ENCODE results near the gene CASP2.

Gene CASP2

DNA sequence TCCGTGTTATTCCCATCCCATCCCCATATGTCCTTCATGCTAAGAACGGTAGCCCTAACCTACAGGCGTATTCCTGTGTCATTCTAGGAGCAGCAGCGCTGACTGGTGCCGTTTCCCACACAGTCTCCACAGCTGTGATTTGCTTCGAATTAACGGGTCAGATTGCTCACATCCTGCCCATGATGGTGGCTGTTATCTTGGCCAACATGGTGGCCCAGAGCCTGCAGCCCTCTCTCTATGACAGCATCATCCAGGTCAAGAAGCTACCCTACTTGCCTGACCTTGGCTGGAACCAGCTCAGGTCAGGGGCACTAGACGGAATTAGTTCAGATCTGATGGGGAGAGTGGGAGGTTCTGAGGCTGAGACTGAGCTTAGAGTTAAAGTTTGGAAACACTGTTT lies 53.7 kb downstream of the CASP2 start:
- no peak for DNase-seq

DNA sequence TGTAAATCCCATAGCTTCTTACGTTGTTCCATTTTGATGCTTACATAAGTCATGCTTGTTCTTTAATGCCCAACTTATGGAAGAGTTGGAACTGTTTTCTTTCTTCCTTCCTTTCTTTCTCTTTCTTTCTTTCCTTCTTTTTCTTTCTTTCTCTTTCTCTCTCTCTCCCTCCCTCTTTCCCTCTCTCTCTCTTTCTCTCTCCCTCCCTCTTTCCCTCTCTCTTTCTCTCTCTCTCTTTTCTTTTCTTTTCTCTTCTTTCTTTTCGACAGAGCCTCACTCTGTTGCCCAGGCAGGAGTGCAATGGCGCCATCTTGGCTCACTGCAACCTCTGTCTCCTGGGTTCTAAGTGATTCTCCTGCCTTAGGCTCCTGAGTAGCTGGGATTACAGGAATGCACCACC lies 55.4 kb downstream of the CASP2 start:
- no peak for DNase-seq

DNA sequence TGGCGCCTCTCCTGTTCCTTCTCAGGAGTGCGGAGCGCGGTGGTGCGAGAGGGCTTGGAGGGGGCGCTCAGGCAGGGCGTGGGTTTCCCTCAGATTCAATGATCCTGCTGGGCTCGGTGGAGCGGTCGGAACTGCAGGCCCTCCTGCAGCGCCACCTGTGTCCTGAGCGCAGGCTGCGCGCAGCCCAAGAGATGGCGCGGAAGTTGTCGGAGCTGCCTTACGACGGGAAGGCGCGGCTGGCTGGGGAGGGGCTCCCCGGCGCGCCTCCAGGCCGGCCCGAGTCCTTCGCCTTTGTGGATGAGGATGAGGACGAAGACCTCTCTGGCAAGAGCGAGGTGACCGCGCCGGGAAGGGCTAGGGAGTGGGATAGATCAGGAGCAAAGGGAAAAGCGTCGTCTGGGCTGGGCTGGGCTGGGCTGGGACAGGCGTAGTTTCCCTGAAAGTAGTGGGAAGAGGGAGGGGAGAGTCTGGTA lies 57.3 kb downstream of the CASP2 start:
- no peak for DNase-seq

DNA sequence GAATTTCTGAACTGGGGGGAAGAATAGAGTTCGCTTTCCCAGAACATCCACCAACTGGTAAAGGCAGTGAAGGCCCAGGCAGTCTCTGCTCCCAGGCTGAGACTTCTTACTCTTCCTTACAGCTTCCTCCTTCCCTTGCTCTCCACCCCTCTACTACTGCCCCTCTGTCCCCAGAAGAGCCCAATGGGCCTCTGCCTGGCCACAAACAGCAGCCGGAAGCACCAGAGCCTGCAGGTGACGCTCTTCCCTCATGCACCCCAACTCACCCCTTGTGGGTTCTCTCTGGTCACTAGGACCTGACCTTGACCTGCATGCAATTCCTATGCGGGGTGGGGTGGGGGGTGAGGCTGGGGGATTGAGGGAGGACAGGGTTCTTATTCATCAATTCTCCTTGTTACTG lies 57.9 kb downstream of the CASP2 start:
- DNase-seq = no peak

DNA sequence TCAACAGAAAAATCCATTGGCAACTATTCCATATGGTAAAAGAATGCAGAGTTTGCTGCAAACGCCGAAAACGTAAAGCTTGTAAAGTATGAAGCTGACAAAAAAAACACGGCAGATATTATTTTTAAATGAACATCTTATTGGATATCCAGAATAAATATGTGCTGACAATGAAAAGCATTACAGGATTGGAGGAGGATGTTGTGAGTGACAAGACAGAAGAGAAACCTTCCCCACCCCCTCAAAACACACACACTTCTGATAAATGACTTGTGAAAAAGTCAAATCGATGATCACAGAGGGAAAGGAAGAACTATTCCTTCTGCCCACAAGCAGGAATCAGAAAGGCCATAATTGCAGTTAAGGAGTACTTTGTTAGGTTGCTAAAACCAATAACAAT lies 59.8 kb downstream of the CASP2 start:
- DNase-seq = no peak

DNA sequence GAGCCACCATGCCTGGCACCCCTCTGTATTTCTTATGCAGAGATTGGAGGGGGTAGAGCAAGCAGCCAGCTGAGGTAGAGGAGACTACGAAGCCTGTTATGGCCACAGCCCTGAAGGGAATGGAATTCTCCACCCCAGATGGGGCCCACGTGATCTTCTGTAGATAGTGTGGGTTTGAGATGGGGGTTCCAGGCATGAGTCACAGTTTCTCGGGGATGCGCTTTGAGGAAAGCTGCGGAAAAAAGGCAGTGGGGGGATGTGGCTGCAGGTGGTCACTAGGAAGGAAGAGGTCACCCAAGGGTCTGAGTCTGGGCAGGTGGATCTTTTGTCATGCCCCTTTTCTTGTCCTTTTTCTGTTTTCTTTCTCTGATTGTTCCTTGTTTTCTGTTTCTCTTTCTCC lies 62.9 kb downstream of the CASP2 start:
- DNase-seq = no peak

DNA sequence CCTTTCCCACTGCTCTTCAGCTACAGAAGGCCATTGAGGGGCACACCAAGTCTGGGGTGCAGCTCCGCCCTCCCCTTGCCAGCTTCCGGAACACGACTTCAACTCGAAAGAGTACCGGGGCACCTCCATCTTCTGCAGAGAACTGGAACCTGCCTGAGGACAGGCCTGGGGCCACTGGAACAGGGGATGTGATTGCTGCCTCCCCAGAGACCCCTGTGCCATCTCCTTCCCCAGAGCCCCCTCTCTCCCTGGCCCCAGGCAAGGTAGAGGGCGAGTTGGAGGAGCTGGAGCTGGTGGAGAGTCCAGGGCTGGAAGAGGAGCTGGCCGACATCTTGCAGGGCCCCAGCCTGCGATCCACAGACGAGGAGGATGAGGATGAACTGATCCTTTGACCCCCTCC lies 63.4 kb downstream of the CASP2 start:
- DNase-seq = no peak

DNA sequence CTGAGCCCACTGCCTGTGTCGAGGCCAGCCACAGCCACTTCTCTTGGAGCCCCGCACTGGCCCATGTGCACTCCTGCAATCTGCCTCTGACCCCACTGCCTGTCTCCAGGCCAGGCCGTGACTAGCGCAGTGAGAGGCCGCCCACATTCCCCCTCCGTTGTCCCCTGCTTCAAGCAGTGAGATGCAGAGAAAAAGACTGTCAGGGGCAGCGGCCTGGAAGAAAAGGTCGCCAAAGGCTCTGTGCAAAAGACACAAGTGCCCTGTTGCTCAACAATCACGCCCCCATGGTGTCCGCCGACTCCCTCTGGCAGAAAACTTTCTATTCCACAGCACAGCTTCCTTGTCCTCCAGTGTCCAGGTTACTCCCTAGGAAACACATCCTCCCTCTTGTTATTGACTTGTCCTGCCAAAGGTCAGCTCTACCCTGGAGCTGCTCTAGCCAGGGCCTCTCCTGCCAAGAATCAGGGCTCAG lies 64.4 kb downstream of the CASP2 start:
- DNase-seq = no peak

DNA sequence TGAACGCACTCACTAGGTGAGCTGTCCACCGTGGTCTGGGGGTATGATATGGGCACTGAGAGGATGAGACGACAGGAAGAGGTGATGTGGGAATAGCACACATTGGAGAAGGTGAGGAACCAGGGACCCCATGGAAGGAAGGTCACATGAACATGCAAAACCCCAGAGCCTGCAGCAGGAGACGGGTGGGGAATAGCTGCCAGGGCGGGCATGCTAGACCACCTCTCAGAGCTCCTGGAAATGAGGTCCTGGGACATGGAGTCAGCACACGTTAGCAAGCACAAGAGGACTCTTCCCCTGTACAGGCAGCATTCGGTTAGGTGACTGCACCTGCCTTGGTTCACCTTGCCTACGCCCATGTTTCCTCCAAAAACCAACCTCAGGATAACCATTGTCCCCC lies 66.2 kb downstream of the CASP2 start:
- no peak for DNase-seq

DNA sequence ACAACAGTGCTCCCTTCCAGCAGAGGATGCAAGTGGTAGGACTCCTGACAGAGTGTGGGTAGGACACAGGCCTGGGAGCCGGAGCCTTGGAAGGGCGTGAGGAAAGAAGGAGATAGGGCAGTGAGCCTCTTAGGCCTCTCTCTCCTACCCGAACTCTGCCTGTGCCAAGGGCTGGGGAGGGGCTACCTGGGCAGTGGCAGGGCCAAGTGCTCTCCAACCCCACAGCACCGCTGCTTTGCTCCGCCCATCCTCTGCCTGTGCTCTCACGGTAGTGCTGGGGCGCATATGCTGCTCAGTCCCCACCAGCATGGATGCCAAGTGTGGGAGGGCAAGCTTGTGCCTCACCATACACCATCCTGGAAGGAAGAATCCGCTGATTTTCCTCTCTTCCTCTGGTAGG lies 66.8 kb downstream of the CASP2 start:
- DNase-seq = no peak

DNA sequence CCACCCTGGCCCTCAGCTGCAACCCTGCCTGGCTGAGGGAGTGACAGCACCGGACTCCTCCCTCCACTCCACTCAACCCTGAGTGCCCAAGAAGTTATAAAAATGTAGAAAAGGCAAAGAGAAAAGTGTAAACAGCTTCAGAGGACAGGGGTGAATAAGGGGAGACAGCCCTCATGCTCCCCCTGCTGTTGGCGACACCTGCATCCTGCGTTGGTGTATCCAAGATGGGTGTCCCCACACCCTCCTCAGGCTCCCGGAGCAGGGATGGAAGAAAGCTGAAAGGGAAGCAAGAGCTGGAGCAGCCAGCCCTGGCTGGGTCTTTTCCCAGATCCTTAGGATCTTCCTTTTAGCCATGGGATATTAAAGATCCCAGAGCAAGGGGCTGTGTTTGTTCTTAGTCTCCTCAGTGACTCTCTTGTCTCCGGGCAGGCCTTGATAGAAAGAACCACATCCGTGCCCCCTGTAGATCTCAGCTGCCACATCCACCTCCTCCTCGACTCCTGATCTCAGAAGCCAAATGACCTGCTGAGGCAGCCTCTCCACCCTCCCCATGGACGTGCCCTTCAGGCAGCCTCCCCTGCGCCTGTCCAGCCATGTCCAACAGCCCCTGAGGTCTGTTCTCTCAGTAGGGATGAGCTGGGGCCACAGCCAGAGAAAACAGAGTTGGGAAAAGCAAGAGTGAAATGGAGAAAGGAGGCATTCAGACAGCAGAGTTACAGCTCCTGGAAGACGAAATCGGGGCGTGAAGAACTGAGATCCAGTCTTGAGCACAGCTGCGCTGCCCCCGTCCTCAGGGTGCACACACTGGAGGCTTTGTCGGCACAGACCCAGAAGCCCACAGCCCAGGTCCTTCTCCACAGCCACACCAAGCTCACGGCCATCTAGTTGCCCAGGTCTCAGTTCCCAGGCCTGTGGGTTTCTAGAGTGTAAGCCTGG lies 67.6 kb downstream of the CASP2 start:
- no peak for DNase-seq

DNA sequence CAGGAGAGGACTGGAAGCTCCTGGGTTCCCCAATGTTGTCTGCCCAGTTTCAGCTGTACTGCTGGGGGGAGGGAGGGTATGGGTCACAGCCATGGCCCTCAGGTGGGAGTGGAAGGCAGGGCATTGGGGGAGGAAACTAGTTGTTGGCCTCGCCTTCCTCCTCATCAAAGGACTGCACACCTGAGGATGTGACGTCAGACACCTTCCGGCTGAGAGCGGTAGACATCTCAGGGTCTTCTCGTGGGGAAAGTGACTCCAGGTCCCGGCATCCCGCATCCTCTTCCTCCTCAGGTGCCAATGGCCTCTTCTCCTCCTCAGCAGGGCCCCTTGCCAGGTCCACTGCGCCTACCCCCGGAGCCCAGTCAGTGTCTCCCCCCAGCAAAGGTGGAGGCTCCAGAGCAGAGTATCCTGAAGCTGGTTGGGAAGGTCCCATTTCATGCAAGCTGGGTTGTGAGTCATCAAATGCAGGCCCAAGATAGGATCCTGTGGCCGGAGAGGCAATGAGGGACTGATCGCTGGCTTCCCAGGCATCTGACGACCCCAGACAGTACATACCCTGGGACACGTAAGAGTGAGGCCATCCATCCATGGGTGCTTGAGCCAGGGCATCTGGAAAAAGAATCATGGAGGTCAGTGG lies 68.4 kb downstream of the CASP2 start:
- DNase-seq = no peak

Data from NCI-H2029 (cell line).